Peyer's patch (tissue), 4 donors: ENCODE results near the gene CD44. TPM values are rescaled to one million over a fixed set of nuclear protein-coding genes. Genes with fewer than 3 reads are reported as not detected.
A peak's percentile ranks its signal among the peaks of the same experiment; 100 is the strongest.

Experiments used
- DNase-seq, 3 donors: peaks; one replicate each; pipeline ENCODE4 v3.0.0-alpha.2; 2017 to 2019
- H3K27ac ChIP-seq, 4 donors: fragments of 200-600 bp; sonication (generic); one replicate each; pipeline ENCODE4 v1.5.1; 2016 to 2019
- H3K27me3 ChIP-seq, 2 donors: fragments of 200-600 bp; sonication (generic); one replicate each; pipeline ENCODE4 v1.5.1; 2019
- H3K36me3 ChIP-seq, 3 donors: fragments of 200-600 bp; sonication (generic); one replicate each; pipeline ENCODE4 v1.5.1; 2016 to 2019
- H3K4me1 ChIP-seq, 4 donors: fragments of 200-600 bp; sonication (generic); one replicate each; pipeline ENCODE4 v1.5.1; 2016 to 2019
- H3K4me3 ChIP-seq, 4 donors: fragments of 200-600 bp; sonication (generic); 1 replicate in 3 of 4; 2 replicates in 1 of 4; pipeline ENCODE4 v1.5.1; 2016 to 2019; ENCODE audit warnings: mild to moderate bottlenecking in 1 of 4
- H3K9me3 ChIP-seq, 4 donors: fragments of 200-600 bp; sonication (generic); one replicate each; pipeline ENCODE4 v1.5.1; 2016 to 2019; ENCODE audit warnings: mild to moderate bottlenecking in 1 of 4
- CTCF ChIP-seq, 6 experiments: fragments of 450-650 bp in 4 of 6; fragments of 200-600 bp in 2 of 6; sonication (generic) in 1 of 6; IDR thresholded peaks; one replicate each; pipeline ENCODE4 v1.5.1; 2017 to 2019; ENCODE audit warnings: antibody characterized with exemption in 6 of 6, mild to moderate bottlenecking in 3 of 6, moderate library complexity in 1 of 6
- POLR2A ChIP-seq, 2 donors: fragments of 450-650 bp; IDR thresholded peaks; one replicate each; pipeline ENCODE4 v1.5.1; 2017; ENCODE audit warnings: antibody characterized with exemption in 2 of 2, mild to moderate bottlenecking in 2 of 2, moderate library complexity in 2 of 2
- total RNA-seq, 4 donors: library from RNA; depleted of rRNA; stranded (reverse); fragments of >200 nt; gene quantifications; one replicate each; pipeline ENCODE4 v1.1.0, GENCODE V29; 2016

CD44 gene
- total RNA-seq, 4 donors from 2014 or later, result 71.6 to 412 (median 130) TPM

GRCh38 chr11:35155677-35156076 is 16.7 kb downstream of the CD44 start:
- H3K27me3 ChIP-seq, result no peaks in the 10 kb centered on the region
- TF ChIP-seq POLR2A (IDR thresholded peaks at IDR 0.05) (no peak), CTCF (IDR thresholded peaks at IDR 0.05) (no peak)
- no peak for DNase-seq
- peaks cover 0 to 44% (median 16%) of the 10 kb centered on the region in 4 donors for H3K4me1 ChIP-seq
- H3K36me3 ChIP-seq, result no peaks in the 10 kb centered on the region
- no peak overlapping the region for H3K4me3 ChIP-seq
- no peak overlapping the region for H3K27ac ChIP-seq
- H3K9me3 ChIP-seq, result no peaks in the 10 kb centered on the region

DNA sequence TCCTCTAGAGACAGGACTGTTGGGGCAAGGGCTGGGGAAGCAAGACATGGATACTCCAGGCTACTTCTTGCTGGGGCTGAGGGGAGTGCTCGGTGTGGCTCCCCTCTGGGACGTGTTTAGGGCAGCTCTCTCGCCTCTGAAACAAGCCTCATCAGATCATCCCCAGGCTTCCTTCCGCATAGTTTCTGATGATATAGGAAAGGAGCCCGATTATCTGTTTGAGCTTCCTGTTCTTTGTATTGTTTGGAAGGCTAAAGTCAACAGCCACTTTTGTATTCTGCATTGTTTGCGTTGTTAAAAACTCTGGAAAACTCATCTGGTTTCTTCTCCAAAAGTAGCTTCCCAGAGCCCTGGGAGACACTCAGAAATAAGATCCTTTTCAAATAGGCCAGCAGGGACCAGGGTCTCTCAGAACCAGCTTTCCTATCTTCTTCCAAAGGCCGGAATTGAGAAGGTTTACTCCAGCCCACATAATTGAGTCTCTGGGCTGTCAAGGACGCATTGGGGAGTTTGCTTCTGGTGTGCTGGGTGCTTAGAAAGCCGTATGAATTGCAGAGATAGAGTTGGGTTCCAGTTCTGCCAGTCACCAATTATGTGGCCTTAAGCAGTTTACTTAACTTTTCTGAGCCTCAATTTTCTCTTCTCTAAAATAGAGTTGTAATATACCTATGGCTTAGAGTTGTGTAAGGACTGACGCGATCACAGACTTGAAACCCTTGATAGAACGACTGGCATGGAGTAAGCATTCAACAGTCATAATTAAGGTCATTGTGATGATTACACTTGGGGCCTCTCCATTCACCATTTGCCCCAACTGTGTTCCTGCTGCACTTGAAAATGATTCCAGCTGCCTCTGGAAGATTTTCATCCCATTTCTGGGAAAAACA is 19.1 kb downstream of the CD44 start:
- H3K9me3 ChIP-seq, result no peaks in the 10 kb centered on the region
- no peak overlapping the region for H3K4me3 ChIP-seq
- peak overlapping the region; percentile 26 to 80 (median 37) for H3K27ac ChIP-seq
- peaks cover 0 to 52% (median 26%) of the 10 kb centered on the region in 4 donors for H3K4me1 ChIP-seq
- H3K27me3 ChIP-seq, result no peaks in the 10 kb centered on the region
- no peak for TF ChIP-seq POLR2A (IDR thresholded peaks at IDR 0.05)
- no peak for TF ChIP-seq CTCF (IDR thresholded peaks at IDR 0.05)
- H3K36me3 ChIP-seq, result no peaks in the 10 kb centered on the region
- no peak for DNase-seq

DNA sequence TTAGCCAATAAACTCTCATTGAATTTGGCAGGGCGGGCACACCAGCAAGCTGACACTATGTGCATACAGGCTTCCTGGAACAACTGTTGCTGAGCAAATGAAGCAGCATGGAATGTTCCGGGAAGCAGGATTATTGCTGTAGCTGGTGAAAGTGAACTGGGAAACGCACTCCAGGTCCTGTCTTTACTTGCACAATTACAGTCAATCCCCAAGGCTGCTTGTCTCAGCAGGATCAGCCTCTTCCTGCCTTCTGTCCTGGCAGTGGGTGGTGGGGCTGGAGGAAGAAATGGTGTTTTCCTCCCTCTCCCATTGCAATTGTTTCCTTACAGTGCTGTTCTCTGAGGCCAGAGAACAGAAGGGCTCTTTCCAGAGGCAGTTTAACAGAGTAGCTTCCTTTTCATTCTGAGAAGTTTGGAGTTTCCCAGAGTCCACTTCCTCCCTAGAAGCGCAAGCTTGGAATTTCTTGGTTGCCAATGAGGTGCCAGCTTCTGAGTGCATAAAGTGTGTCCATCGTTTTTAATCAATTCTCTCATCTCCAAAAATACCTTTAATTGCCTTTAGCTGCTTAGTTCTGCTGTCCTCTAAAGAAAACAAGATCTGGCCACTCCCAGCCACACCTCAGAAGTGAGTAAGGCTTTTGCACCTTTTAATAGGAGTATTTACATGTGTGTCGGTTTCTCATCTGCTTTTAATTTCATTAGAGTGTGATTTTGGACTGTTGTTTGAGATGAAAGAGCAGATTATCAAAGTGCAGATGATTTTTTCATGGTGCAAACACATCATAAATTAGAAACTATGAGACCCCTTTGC is 19.9 kb downstream of the CD44 start:
- Histone ChIP-seq H3K9me3 (no peaks in the 10 kb centered on the region), H3K27ac (peak overlapping the region; percentile 26 to 80 (median 37)), H3K27me3 (no peaks in the 10 kb centered on the region), H3K4me1 (peaks cover 0 to 60% (median 35%) of the 10 kb centered on the region in 4 donors), H3K4me3 (no peak overlapping the region), H3K36me3 (no peaks in the 10 kb centered on the region)
- DNase-seq, result peak in 1 of 3 donors; percentile 51
- TF ChIP-seq POLR2A (IDR thresholded peaks at IDR 0.05) (no peak), CTCF (IDR thresholded peaks at IDR 0.05) (no peak)

DNA sequence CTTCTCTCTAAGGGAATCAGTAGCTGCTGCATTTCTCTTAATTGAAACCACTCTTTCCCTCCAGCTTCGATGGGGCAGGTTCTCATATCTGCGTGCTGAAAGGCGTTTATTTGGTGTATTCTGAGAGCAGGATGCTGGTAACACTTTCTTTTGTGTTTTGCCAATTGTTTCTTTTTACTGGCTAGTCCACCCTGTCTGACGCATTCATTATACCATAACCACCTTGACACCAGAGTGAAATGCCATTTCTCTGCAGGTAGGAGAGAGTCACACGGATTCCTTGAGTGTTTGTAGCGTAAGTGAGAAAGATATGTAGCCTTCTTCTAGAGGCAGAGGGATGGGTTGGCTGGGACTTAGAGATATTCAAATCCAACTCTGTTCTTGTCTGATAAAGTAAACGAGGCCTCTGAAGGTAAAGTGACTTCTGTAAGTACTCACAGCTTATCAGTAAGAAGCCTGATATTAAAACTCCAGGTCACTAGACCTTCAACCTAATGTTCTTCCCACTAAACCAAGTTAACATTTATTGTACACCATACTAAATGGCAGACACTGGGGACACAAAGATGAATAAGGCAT is 21.4 kb downstream of the CD44 start:
- H3K4me1 ChIP-seq, result peaks cover 2 to 74% (median 44%) of the 10 kb centered on the region in 4 donors

More for the DNA sequence above, 21.4 kb downstream of the CD44 start:
- H3K27ac ChIP-seq, result peak overlapping the region in 3 of 4 donors; percentile 15 to 80 (median 30)
- DNase-seq, result no peak
- H3K9me3 ChIP-seq, result no peaks in the 10 kb centered on the region
- no peak overlapping the region for H3K4me3 ChIP-seq
- H3K36me3 ChIP-seq, result no peaks in the 10 kb centered on the region
- H3K27me3 ChIP-seq, result no peaks in the 10 kb centered on the region
- no peak for TF ChIP-seq CTCF (IDR thresholded peaks at IDR 0.05)
- no peak for TF ChIP-seq POLR2A (IDR thresholded peaks at IDR 0.05)
